Natural killer cell (primary cell): ENCODE results near the gene INPP4B. TPM values are rescaled to one million over a fixed set of nuclear protein-coding genes. Genes with fewer than 3 reads are reported as not detected.

Experiments used
- ATAC-seq, 3 donors: fragments of 150-1000 bp in 2 of 3; fragments of 200-7000 bp in 1 of 3; cut with Tn5 transposase; 1 replicate in 1 of 3; 2 replicates in 2 of 3; pipeline ENCODE4 v1.10.0; 2021; ENCODE audit warnings: mild to moderate bottlenecking in 2 of 3, moderate library complexity in 2 of 3
- DNase-seq, 2 donors: peaks; one replicate each; pipeline versions ENCODE4 v3.0.0 to v3.0.0-alpha.2; 2013 to 2021; ENCODE audit warnings: mixed read lengths in 1 of 2
- H3K27ac ChIP-seq: one replicate; pipeline ENCODE4 v1.5.1; 2013; ENCODE audit warnings: mild to moderate bottlenecking, low read length
- H3K27me3 ChIP-seq: one replicate; pipeline ENCODE4 v1.6.1; 2013; ENCODE audit warnings: low read length; ENCODE audit not compliant: control insufficient read depth, insufficient read depth
- H3K36me3 ChIP-seq: one replicate; pipeline ENCODE4 v1.6.1; 2013; ENCODE audit warnings: low read length; ENCODE audit not compliant: control insufficient read depth, insufficient read depth
- H3K4me1 ChIP-seq: one replicate; pipeline ENCODE4 v1.6.1; 2013; ENCODE audit warnings: low read length; ENCODE audit not compliant: control insufficient read depth, insufficient read depth
- H3K4me3 ChIP-seq: one replicate; pipeline ENCODE4 v1.5.1; 2013; ENCODE audit warnings: low read length
- H3K9me3 ChIP-seq: one replicate; pipeline ENCODE4 v1.6.1; 2013; ENCODE audit warnings: low read length; ENCODE audit not compliant: control insufficient read depth, insufficient read depth
- H3K27ac Mint-ChIP-seq, 2 donors: one replicate each; pipeline ENCODE4 v1.8.0; 2022; ENCODE audit warnings: mild to moderate bottlenecking in 2 of 2, mixed read lengths in 2 of 2, moderate library complexity in 1 of 2
- H3K27me3 Mint-ChIP-seq, 2 donors: one replicate each; pipeline ENCODE4 v1.8.0; 2022; ENCODE audit warnings: low read depth in 2 of 2, mixed read lengths in 2 of 2
- H3K36me3 Mint-ChIP-seq: one replicate; pipeline ENCODE4 v1.8.0; 2022; ENCODE audit warnings: mixed read lengths
- H3K4me1 Mint-ChIP-seq, 2 donors: one replicate each; pipeline ENCODE4 v1.8.0; 2022; ENCODE audit warnings: mixed read lengths in 2 of 2
- H3K4me3 Mint-ChIP-seq: one replicate; pipeline ENCODE4 v1.8.0; 2022; ENCODE audit warnings: mild to moderate bottlenecking, moderate library complexity, mixed read lengths
- H3K9me3 Mint-ChIP-seq, 2 donors: one replicate each; pipeline ENCODE4 v1.8.0; 2022; ENCODE audit warnings: mixed read lengths in 2 of 2
- CTCF ChIP-seq: fragments of 200-600 bp; IDR thresholded peaks from one replicate; pipeline ENCODE4 v1.8.0; 2022; ENCODE audit warnings: antibody characterized with exemption
- WGBS: methylation state at CpG from one replicate; pipeline ENCODE4 v1.1.7; 2013; ENCODE audit warnings: missing lambda C conversion rate; ENCODE audit not compliant: insufficient coverage; 5-methylcytosine and 5-hydroxymethylcytosine counted together
- intact Hi-C: fragments of 100-400 bp; cut with micrococcal nuclease; formaldehyde crosslinking; loops from one replicate; pipeline ENCODE4 v1.14.2; 2022
- total RNA-seq, 4 donors: library from RNA; stranded (reverse); fragments of 120-200 nt in 1 of 4; gene quantifications; one replicate each; pipeline versions ENCODE4 v1.2.3 to v1.2.4, GENCODE V29; 2013 to 2022

INPP4B gene
- total RNA-seq, 3 donors from 2014 or later (not counting 1 experiment from before 2014, with no cell fraction given) = 2.4 to 6.2 (median 4.5) TPM

- ATAC-seq = peak in 2 of 3 donors; percentile 46 to 55
- Mint-ChIP-seq H3K36me3 (no peaks in the 10 kb centered on the region), H3K27me3 (peaks cover 36 to 48% of the 10 kb centered on the region in 2 donors)
Measured at GRCh38 chr4:142846729-142847596, 862 bp upstream of the INPP4B start.

GRCh38 chr4:142845293-142846107 is 601 bp downstream of the INPP4B start:
- H3K36me3 Mint-ChIP-seq = no peaks in the 10 kb centered on the region
- H3K27ac Mint-ChIP-seq = no peak overlapping the region
- H3K4me1 ChIP-seq = peaks cover 24% of the 10 kb centered on the region
- no peaks in the 10 kb centered on the region for H3K36me3 ChIP-seq
- peaks cover 36 to 47% of the 10 kb centered on the region in 2 donors for H3K27me3 Mint-ChIP-seq
- H3K4me3 Mint-ChIP-seq = peak overlapping the region; percentile 77
- ATAC-seq (no peak), DNase-seq (peak in 1 of 2 donors; percentile 15)
- H3K9me3 ChIP-seq = no peaks in the 10 kb centered on the region
- intact Hi-C loops = no loop called here
- H3K4me1 Mint-ChIP-seq = peaks cover 0 to 14% of the 10 kb centered on the region in 2 donors
- peaks cover 40% of the 10 kb centered on the region for H3K27me3 ChIP-seq
- TF ChIP-seq CTCF = no peak
- H3K4me3 ChIP-seq = peak overlapping the region; percentile 39
- WGBS = 7% methylated on average over 41 of the region's 43 CpGs
- no peak overlapping the region for H3K27ac ChIP-seq
- no peaks in the 10 kb centered on the region for H3K9me3 Mint-ChIP-seq

More at GRCh38 chr4:142846729-142847596, 862 bp upstream of the INPP4B start:
- Mint-ChIP-seq H3K27ac (no peak overlapping the region), H3K4me1 (peaks cover 0 to 14% of the 10 kb centered on the region in 2 donors), H3K4me3 (peak overlapping the region; percentile 77), H3K9me3 (no peaks in the 10 kb centered on the region)
- H3K4me1 ChIP-seq = peaks cover 24% of the 10 kb centered on the region
- intact Hi-C loops = no loop called here
- 2% methylated on average over 48 of the region's 50 CpGs for WGBS
- peak in 1 of 2 donors; percentile 83 for DNase-seq
- TF ChIP-seq CTCF = no peak
- H3K36me3 ChIP-seq = no peaks in the 10 kb centered on the region
- H3K9me3 ChIP-seq = no peaks in the 10 kb centered on the region
- peaks cover 40% of the 10 kb centered on the region for H3K27me3 ChIP-seq
- peak overlapping the region; percentile 39 for H3K4me3 ChIP-seq
- no peak overlapping the region for H3K27ac ChIP-seq

- no peak overlapping the region for H3K4me3 ChIP-seq
- peaks cover 40% of the 10 kb centered on the region for H3K27me3 ChIP-seq
- no peak overlapping the region for H3K27ac Mint-ChIP-seq
- H3K4me1 ChIP-seq = peaks cover 24% of the 10 kb centered on the region
- H3K9me3 ChIP-seq = no peaks in the 10 kb centered on the region
- intact Hi-C loops = no loop called here
- no peak for DNase-seq
- H3K27ac ChIP-seq = no peak overlapping the region
- no peak overlapping the region for H3K4me3 Mint-ChIP-seq
- no peaks in the 10 kb centered on the region for H3K9me3 Mint-ChIP-seq
- H3K27me3 Mint-ChIP-seq = peaks cover 36 to 40% of the 10 kb centered on the region in 2 donors
- no peak for ATAC-seq
- no peaks in the 10 kb centered on the region for H3K36me3 ChIP-seq
- peaks cover 0 to 14% of the 10 kb centered on the region in 2 donors for H3K4me1 Mint-ChIP-seq
- 0% methylated on average over 1 of the region's 1 CpG for WGBS
- no peak for TF ChIP-seq CTCF
- no peaks in the 10 kb centered on the region for H3K36me3 Mint-ChIP-seq
Measured at GRCh38 chr4:142844782-142845181, 1.3 kb downstream of the INPP4B start.
